Prostate gland (tissue), 2 donors: Measurements from ENCODE around the gene EIF4B. TPM values are rescaled to one million over a fixed set of nuclear protein-coding genes. Genes with fewer than 3 reads are reported as not detected.

ENCODE experiments used
- DNase-seq: peaks from one replicate; pipeline ENCODE4 v3.0.0-alpha.2; 2019; ENCODE audit warnings: low spot score
- H3K27ac ChIP-seq, 2 donors: fragments of 200-600 bp; sonication (generic); 2 replicates each; pipeline ENCODE4 v1.5.1; 2017 to 2019
- H3K27me3 ChIP-seq: fragments of 200-600 bp; sonication (generic); replicated peaks from 2 replicates; pipeline ENCODE4 v1.5.1; 2019; ENCODE audit not compliant: insufficient read depth
- H3K36me3 ChIP-seq, 2 donors: fragments of 200-600 bp; sonication (generic); 1 replicate in 1 of 2; 2 replicates in 1 of 2; pipeline versions ENCODE4 v1.5.1 to v1.8.1; 2017 to 2019
- H3K4me1 ChIP-seq: fragments of 200-600 bp; sonication (generic); replicated peaks from 2 replicates; pipeline ENCODE4 v1.5.1; 2019
- H3K4me3 ChIP-seq, 2 donors: fragments of 200-600 bp; sonication (generic); 2 replicates each; pipeline ENCODE4 v1.5.1; 2017 to 2019
- H3K9me3 ChIP-seq: fragments of 200-600 bp; sonication (generic); 2 replicates; pipeline ENCODE4 v1.5.1; 2017
- CTCF ChIP-seq, 4 experiments: fragments of 200-600 bp in 2 of 4; fragments of 450-650 bp in 2 of 4; sonication (generic) in 2 of 4; IDR thresholded peaks; 1 replicate in 3 of 4; 2 replicates in 1 of 4; pipeline ENCODE4 v1.5.1; 2016 to 2019; ENCODE audit warnings: antibody characterized with exemption in 4 of 4, mild to moderate bottlenecking in 2 of 4, moderate library complexity in 2 of 4
- POLR2A ChIP-seq: fragments of 450-650 bp; IDR thresholded peaks from one replicate; pipeline ENCODE4 v1.6.1; 2016; ENCODE audit warnings: antibody characterized with exemption, mild to moderate bottlenecking
- POLR2AphosphoS5 ChIP-seq: sonication (generic); formaldehyde crosslinking; IDR thresholded peaks from one replicate; pipeline ENCODE4 v1.6.1; 2017; ENCODE audit warnings: antibody characterized with exemption
- WGBS: methylation state at CpG from one replicate; pipeline ENCODE4 v1.1.5; 2018; 5-methylcytosine and 5-hydroxymethylcytosine counted together
- intact Hi-C: fragments of 100-400 bp; cut with DNase I; formaldehyde crosslinking; loops from one replicate; pipeline ENCODE4 v1.14.2; 2022
- total RNA-seq, 2 donors: library from RNA; depleted of rRNA; stranded (reverse); fragments of >200 nt; gene quantifications; one replicate each; pipeline ENCODE4 v1.1.0, GENCODE V29; 2016

EIF4B gene
- total RNA-seq, 2 donors from 2014 or later, result 419 to 458 TPM

DNA sequence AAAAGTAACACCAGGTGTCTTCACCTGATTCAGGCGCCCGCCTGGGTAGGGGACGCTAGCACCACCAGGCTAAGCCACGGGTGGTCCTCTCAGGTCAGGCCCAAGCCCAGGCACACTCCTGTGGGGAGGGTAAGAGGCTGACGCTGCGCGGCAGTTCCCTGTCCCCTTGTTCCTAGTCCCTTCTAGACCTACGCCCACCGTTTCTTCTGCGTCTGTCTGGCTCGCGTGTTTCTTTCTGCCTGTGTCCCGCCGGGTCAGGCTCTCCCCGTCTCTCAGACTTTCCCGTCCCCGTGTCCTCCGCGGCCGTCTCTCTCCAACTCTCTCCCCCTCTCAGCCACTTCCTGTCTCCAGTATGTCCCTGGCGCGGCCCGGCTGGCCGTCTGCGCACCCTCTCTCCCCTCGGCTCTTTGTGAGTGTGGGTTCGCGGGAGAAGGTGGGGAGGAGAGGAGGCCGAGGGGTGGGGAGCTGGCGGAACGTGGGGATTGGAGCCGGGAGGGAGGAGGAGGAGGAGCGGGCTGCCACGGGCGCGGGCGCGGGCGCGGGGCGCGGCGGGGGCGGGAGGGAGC lies 40.5 kb downstream of the EIF4B start:
- peak overlapping the region; percentile 99 for H3K27ac ChIP-seq
- TF ChIP-seq POLR2AphosphoS5, result peak; percentile 96
- TF ChIP-seq POLR2A, result peak; percentile 97
- peak in 1 of 4 experiments; percentile 22 for TF ChIP-seq CTCF (IDR thresholded peaks at IDR 0.05)
- WGBS, result under 1% methylated on average over 32 of the region's 44 CpGs
- no peaks in the 10 kb centered on the region for H3K36me3 ChIP-seq
- peak; percentile 88 for DNase-seq
- H3K4me3 ChIP-seq, result peak overlapping the region; percentile 63 to 64
- peaks cover 27% of the 10 kb centered on the region for H3K4me1 ChIP-seq
- no peaks in the 10 kb centered on the region for H3K9me3 ChIP-seq
- no peaks in the 10 kb centered on the region for H3K27me3 ChIP-seq
- intact Hi-C loops, result no loop called here

DNA sequence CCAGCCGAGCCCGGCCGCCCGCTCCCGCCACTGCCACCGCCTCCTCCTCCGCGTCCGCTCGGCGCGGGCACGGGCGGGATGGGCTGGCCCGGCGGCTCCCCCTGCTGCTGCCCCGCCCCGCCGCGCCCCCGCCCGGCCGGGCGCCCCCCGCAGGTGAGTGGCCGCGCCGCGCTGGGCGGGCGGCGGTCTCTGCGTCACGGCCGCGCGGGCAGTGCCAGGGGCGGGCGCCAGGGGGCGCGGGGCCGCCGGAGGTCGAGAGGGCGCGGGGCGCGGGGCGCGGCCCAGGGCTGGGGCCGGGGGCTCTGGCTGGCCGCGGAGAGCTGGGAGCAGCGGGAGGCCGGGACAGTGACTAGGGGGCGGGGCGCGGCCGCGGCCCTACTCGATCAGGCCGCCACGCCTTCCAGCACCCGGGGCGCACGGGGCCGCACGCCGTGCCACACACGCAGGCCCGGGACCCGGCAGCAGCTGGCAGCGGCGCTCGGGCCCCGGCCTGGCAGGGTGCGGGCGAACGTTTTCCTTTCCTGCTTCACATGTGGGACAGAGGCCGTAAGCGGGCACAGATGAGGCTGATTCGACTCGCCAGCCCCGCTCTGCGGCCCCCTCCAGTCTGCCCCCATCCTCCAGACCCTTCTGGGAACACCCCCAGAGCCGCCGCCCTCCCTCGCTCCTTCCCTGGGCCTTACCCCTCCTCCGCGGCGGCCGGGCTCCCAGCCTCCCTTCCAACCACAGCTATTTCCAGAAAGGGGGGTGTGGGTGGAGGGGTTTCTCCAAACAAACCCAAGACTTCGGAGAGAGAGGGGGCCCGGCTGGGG lies 41.2 kb downstream of the EIF4B start:
- intact Hi-C loops, result no loop called here
- Histone ChIP-seq H3K27ac (peak overlapping the region; percentile 99), H3K4me3 (peak overlapping the region; percentile 63 to 64), H3K4me1 (peaks cover 34% of the 10 kb centered on the region), H3K27me3 (no peaks in the 10 kb centered on the region), H3K36me3 (no peaks in the 10 kb centered on the region), H3K9me3 (no peaks in the 10 kb centered on the region)
- TF ChIP-seq CTCF (IDR thresholded peaks at IDR 0.05), result peak in 2 of 4 experiments; percentile 25 to 43
- TF ChIP-seq POLR2AphosphoS5, result no peak
- peak; percentile 66 for TF ChIP-seq POLR2A
- under 1% methylated on average over 62 of the region's 94 CpGs for WGBS
- DNase-seq, result peak; percentile 74

GRCh38 chr12:53048033-53048779 lies 42.0 kb downstream of the EIF4B start:
- H3K36me3 ChIP-seq, result no peaks in the 10 kb centered on the region
- peak; percentile 83 for DNase-seq
- intact Hi-C loops, result no loop called here
- TF ChIP-seq POLR2AphosphoS5, result peak; percentile 71
- no peak for TF ChIP-seq POLR2A
- TF ChIP-seq CTCF (IDR thresholded peaks at IDR 0.05), result peak in 2 of 4 experiments; percentile 44 to 55
- H3K4me3 ChIP-seq, result peak overlapping the region; percentile 34 to 43
- H3K4me1 ChIP-seq, result peaks cover 41% of the 10 kb centered on the region
- no peaks in the 10 kb centered on the region for H3K9me3 ChIP-seq
- 12% methylated on average over 10 of the region's 10 CpGs for WGBS
- peak overlapping the region; percentile 99 for H3K27ac ChIP-seq
- no peaks in the 10 kb centered on the region for H3K27me3 ChIP-seq

DNA sequence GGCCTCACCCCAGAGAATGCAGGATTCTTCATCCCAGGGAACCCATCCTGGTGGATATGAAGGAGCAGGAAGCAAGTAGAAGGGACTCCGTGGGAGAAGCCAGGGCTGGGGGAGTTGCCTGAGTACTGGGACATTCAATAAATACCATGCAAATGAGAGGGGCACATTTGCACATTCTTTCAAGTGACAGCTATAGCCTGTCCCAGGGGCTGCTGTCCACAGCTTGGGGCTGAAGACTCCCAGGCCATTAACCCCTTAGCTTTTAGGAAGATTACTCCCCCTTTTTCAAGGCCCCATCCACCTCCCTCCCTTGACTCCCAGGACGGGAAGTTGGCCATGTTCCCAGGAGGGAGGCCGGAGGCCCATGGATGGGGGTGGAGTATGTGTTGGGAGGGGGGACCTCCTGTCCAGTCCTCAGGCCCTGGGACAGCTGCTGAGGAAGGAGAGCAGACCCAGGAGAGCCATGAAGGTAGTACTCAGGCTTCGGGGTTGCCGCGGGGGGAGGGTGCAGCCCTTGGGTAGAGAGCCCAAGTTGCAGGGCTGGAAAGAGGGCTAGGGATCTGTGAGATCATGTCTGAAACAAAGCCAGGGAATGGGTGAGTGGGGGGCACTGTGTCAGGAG lies 42.6 kb downstream of the EIF4B start:
- H3K36me3 ChIP-seq, result no peaks in the 10 kb centered on the region
- intact Hi-C loops, result no loop called here
- DNase-seq, result no peak
- peak overlapping the region; percentile 24 to 52 for H3K4me3 ChIP-seq
- no peak for TF ChIP-seq POLR2AphosphoS5
- TF ChIP-seq CTCF (IDR thresholded peaks at IDR 0.05), result no peak
- no peak for TF ChIP-seq POLR2A
- H3K9me3 ChIP-seq, result no peaks in the 10 kb centered on the region
- H3K4me1 ChIP-seq, result peaks cover 47% of the 10 kb centered on the region
- peak overlapping the region; percentile 99 for H3K27ac ChIP-seq
- WGBS, result 11% methylated on average over 5 of the region's 6 CpGs
- H3K27me3 ChIP-seq, result no peaks in the 10 kb centered on the region
